ENCODE results near the gene ANGPTL2. TPM values are rescaled to one million over a fixed set of nuclear protein-coding genes. Genes with fewer than 3 reads are reported as not detected.

Gene ANGPTL2
- total RNA-seq, 4 donors from 2014 or later = 9.1 to 48.3 (median 12.1) TPM

DNA sequence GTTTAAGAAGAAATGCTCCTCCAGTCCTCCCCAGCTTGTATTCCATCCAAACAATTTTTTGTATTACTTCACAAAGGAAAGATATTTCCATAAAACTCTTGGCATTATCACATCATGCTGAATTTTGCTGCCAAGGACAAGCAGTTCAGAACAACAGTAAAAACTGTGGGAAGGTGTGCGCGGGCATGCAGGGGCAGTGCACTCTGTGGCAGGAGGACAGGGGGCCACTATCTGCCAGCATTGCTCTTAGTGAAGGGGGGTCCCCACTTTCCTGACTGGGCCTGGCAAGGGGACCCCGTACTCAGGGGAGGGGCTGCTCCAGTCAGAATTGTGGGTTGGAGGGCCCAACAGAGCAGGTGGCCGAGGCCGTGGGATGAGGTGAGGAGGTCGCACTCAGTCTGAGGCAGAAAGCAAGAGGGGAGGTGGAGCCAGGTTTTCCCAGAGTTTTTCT, 32.8 kb downstream of the ANGPTL2 start:
- H3K9me3 ChIP-seq = no peaks in the 10 kb centered on the region
- in situ Hi-C loops (cut with MboI; ENCODE audit: low sequenced_read_pairs in 4 of 4) (no loop called here), intact Hi-C loops (cut with DNase I; ENCODE audit: low total_unique reads) (no loop called here)
- no peaks in the 10 kb centered on the region for H3K27me3 ChIP-seq
- no peak for TF ChIP-seq POLR2A (IDR thresholded peaks at IDR 0.05)
- TF ChIP-seq, protein P1, sequence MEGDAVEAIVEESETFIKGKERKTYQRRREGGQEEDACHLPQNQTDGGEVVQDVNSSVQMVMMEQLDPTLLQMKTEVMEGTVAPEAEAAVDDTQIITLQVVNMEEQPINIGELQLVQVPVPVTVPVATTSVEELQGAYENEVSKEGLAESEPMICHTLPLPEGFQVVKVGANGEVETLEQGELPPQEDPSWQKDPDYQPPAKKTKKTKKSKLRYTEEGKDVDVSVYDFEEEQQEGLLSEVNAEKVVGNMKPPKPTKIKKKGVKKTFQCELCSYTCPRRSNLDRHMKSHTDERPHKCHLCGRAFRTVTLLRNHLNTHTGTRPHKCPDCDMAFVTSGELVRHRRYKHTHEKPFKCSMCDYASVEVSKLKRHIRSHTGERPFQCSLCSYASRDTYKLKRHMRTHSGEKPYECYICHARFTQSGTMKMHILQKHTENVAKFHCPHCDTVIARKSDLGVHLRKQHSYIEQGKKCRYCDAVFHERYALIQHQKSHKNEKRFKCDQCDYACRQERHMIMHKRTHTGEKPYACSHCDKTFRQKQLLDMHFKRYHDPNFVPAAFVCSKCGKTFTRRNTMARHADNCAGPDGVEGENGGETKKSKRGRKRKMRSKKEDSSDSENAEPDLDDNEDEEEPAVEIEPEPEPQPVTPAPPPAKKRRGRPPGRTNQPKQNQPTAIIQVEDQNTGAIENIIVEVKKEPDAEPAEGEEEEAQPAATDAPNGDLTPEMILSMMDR (IDR thresholded peaks at IDR 0.05 in 4 of 5, conservative IDR thresholded peaks at IDR 0.05 in 1 of 5) = no peak
- H3K4me3 ChIP-seq = no peak overlapping the region
- peak; percentile 28 for ATAC-seq
- peaks cover 0 to 45% of the 10 kb centered on the region in 2 donors for H3K36me3 ChIP-seq
- H3K27ac ChIP-seq = peak overlapping the region; percentile 34 to 65 (median 46)
- DNase-seq = no peak
- no peaks in the 10 kb centered on the region for H3K4me1 ChIP-seq

DNA sequence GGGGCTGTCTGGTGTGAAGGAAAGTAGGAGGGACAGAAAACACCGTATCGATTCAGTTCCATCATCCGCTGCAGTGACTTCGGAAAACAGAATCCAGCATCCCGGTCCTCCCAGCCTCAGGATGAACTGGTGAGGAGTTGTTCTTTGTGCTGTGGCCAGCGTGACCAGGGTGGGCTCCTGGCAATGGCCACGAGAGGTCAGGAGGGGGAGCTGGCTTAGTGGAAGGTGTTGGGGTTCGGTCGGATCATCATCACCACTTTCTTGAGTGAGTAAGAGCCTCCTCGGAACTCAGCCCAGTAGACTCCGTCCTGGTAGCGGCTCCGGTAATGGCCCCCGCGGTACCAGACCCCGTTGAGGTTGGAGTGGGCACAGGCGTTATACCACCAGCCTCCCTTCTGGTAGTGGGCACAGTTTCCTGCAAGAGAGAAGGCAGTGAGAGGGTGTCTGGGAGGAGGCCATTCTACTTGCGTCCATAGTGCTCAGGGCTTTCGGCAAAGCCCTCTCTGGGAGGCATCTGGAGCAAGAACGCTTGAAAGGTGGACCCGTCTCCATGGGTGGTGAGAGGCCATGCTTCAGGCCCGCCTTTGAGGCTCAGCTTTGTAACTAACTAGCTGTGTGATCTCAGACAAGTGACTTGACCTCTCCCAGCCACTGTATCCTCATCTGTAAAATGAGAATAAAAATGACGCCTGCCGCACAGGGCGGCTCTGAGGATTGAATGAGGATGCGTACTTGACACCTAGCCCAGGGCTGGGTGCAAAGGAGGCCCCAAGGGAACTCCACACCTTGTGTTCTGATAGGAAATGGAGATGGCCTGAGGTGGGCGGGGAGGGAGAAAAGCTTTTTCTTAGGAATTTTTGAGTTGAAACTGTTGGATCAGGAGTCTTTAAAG, 33.5 kb downstream of the ANGPTL2 start:
- in situ Hi-C loops (cut with MboI; ENCODE audit: low sequenced_read_pairs in 4 of 4) (no loop called here), intact Hi-C loops (cut with DNase I; ENCODE audit: low total_unique reads) (no loop called here)
- ATAC-seq (no peak), DNase-seq (no peak)
- no peak overlapping the region for H3K4me3 ChIP-seq
- no peaks in the 10 kb centered on the region for H3K9me3 ChIP-seq
- H3K27me3 ChIP-seq = no peaks in the 10 kb centered on the region
- TF ChIP-seq, protein P1 (IDR thresholded peaks at IDR 0.05 in 4 of 5, conservative IDR thresholded peaks at IDR 0.05 in 1 of 5) = no peak
- no peak for TF ChIP-seq POLR2A (IDR thresholded peaks at IDR 0.05)
- no peaks in the 10 kb centered on the region for H3K4me1 ChIP-seq
- H3K36me3 ChIP-seq = peaks cover 0 to 45% of the 10 kb centered on the region in 2 donors
- H3K27ac ChIP-seq = peak overlapping the region in 2 of 4 donors; percentile 44 to 65

DNA sequence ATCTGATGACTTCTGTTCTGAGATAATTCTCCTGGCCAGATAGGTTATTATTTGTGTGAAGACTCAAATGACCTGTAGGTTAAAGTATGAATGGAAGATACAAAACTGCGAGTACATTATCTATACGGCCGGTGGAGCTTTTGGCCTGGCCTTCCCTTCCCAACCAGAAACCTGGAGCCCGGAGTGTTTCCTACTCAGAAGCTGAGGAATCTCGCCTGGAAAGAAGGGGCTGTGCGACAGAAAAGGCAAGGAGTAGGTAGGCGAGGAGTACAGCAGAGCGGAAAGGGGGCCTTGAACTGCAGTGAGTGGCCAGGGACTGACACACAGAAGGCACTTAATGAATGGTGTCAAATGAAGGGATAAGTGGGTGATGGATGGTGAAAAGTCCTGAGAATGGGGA, 34.6 kb downstream of the ANGPTL2 start:
- peaks cover 9 to 10% of the 10 kb centered on the region in 2 donors for H3K4me1 ChIP-seq
- DNase-seq (no peak), ATAC-seq (no peak)
- peaks cover 0 to 38% of the 10 kb centered on the region in 2 donors for H3K36me3 ChIP-seq
- no peak overlapping the region for H3K4me3 ChIP-seq
- in situ Hi-C loops (cut with MboI; ENCODE audit: low sequenced_read_pairs in 4 of 4) = no loop called here
- intact Hi-C loops (cut with DNase I; ENCODE audit: low total_unique reads) = no loop called here
- H3K27me3 ChIP-seq = no peaks in the 10 kb centered on the region
- no peaks in the 10 kb centered on the region for H3K9me3 ChIP-seq
- H3K27ac ChIP-seq = no peak overlapping the region
- TF ChIP-seq POLR2A (IDR thresholded peaks at IDR 0.05) = no peak
- TF ChIP-seq, protein P1 (IDR thresholded peaks at IDR 0.05 in 4 of 5, conservative IDR thresholded peaks at IDR 0.05 in 1 of 5) = no peak

DNA sequence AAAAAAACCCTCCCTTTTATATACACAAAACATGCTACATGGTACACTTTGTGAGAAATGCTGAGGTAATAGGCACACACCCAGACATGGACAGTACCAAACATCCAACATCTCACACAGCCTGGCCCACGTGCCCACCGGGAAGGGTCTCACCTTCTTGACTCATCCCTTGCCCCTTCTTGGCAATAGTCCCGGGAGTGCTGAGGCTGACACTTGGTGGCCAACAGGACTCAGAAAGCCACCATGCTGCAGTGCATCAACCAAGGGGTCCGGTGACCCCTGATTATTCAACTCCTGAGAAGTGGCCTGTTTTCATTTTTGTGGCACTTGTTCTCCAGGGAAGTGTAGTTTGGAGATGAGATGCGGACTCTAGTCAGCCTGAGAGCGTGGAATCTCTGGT, 35.0 kb downstream of the ANGPTL2 start:
- Histone ChIP-seq H3K27ac (no peak overlapping the region), H3K9me3 (no peaks in the 10 kb centered on the region), H3K4me1 (peaks cover 10 to 14% of the 10 kb centered on the region in 2 donors), H3K27me3 (no peaks in the 10 kb centered on the region), H3K4me3 (no peak overlapping the region), H3K36me3 (peaks cover 0 to 34% of the 10 kb centered on the region in 2 donors)
- DNase-seq (no peak), ATAC-seq (no peak)
- TF ChIP-seq, protein P1 (IDR thresholded peaks at IDR 0.05 in 4 of 5, conservative IDR thresholded peaks at IDR 0.05 in 1 of 5) = no peak
- no peak for TF ChIP-seq POLR2A (IDR thresholded peaks at IDR 0.05)
- in situ Hi-C loops (cut with MboI; ENCODE audit: low sequenced_read_pairs in 4 of 4) (no loop called here), intact Hi-C loops (cut with DNase I; ENCODE audit: low total_unique reads) (no loop called here)

All from gastrocnemius medialis (tissue), 4 donors.